ENCODE measurements around the gene ADARB2.
"Not testable (repeated sequence)": the region's sequence is repeated elsewhere in the genome, so short reads cannot be mapped to it uniquely, and the experiment has no call there.

Gene ADARB2

DNA sequence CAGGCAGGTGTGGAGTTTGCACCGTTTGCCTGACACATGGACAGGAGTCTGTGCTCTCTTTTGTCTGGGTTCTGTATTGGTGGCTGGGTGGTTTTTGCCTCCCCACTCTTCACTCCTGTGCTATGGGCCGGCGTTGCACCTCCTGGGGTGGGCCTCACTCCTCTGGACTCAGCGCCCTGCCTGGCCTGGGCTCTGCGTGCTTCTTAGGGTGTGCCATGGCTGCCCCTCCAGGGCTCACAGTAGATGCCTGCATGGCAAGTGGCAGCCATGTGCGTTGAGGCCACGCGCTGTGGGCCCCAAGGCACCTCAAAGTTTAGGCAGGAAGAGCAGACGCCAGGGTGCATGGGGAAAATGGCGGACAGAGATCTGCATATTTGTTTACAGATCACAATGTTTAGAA is 319.8 kb downstream of the ADARB2 start:
- no peak overlapping the region for H3K4me3 ChIP-seq (ENCODE audit: low read depth, low read length)
- TF ChIP-seq, protein P1, sequence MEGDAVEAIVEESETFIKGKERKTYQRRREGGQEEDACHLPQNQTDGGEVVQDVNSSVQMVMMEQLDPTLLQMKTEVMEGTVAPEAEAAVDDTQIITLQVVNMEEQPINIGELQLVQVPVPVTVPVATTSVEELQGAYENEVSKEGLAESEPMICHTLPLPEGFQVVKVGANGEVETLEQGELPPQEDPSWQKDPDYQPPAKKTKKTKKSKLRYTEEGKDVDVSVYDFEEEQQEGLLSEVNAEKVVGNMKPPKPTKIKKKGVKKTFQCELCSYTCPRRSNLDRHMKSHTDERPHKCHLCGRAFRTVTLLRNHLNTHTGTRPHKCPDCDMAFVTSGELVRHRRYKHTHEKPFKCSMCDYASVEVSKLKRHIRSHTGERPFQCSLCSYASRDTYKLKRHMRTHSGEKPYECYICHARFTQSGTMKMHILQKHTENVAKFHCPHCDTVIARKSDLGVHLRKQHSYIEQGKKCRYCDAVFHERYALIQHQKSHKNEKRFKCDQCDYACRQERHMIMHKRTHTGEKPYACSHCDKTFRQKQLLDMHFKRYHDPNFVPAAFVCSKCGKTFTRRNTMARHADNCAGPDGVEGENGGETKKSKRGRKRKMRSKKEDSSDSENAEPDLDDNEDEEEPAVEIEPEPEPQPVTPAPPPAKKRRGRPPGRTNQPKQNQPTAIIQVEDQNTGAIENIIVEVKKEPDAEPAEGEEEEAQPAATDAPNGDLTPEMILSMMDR (IDR thresholded peaks at IDR 0.05; ENCODE audit: borderline replicate concordance, insufficient read depth, low read depth, low read length) = no peak

DNA sequence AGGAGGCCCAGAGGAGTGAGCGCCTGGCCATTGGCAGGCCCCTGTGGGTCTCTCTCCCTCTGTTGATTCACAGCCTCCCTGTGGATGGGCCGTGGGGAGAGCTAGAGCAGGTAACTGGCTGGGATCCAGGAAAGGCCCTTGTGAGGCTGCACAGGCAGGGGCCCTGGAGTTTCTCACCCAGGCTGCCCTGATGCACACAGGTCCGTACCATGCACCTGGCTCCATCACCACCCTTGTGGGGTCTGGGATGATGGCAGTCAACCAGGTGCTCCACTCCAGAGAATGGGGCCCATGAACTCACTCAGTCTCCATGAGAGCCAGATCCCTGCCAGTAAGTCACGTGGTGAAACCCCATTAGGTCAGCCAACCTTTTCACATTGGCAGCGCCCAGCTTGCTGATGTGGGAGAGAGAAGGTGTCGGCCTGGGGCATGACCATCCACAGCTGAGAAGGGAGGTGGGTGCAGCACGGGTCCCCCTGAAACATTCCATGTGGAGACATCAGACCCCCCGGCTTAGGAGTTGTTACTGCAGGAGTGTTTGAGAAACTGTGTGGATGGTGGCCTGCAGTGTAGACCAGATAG is 320.8 kb downstream of the ADARB2 start:
- TF ChIP-seq, protein P1 (IDR thresholded peaks at IDR 0.05; ENCODE audit: borderline replicate concordance, insufficient read depth, low read depth, low read length) = no peak
- no peak overlapping the region for H3K4me3 ChIP-seq (ENCODE audit: low read depth, low read length)

DNA sequence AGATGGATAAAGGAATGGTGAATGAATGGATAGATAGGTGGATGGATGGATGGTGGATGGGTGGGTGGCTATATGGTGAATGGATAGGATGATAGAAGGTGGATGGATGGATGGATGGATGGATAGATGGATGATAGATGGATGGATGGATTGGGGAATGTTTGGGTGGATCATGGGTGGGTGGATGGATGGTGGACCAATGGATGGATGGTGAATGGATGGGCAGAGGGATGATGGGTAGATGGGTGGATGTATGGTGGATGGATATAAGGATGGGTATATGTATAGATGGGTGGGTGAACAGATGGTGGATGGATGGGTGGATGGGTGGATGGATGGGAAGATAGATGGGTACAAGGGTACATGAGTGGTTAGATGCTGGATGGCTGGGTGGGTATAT is 322.4 kb downstream of the ADARB2 start:
- H3K4me3 ChIP-seq (ENCODE audit: low read depth, low read length) = no peak overlapping the region
- TF ChIP-seq, protein P1 (IDR thresholded peaks at IDR 0.05; ENCODE audit: borderline replicate concordance, insufficient read depth, low read depth, low read length) = no peak

DNA sequence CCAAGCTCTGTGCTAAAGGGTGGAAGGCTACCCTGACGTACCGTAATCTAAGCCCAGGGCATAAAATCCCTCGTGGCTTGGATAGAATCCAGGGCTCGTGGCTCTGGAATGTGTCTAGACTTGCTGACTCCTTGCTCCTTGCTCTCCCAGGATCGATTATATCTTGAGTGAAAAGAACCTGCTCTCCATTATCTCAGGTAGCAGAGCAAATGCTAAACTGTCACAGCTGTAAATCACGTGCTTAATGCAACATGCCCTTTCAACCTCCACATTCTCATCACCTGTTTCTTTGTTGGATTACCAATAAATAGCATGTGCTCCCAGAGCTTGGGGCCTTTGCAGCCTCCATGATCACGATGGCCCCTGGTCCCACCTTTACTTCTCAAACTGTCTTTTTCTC is 323.0 kb downstream of the ADARB2 start:
- H3K4me3 ChIP-seq (ENCODE audit: low read depth, low read length) = not testable (repeated sequence)

DNA sequence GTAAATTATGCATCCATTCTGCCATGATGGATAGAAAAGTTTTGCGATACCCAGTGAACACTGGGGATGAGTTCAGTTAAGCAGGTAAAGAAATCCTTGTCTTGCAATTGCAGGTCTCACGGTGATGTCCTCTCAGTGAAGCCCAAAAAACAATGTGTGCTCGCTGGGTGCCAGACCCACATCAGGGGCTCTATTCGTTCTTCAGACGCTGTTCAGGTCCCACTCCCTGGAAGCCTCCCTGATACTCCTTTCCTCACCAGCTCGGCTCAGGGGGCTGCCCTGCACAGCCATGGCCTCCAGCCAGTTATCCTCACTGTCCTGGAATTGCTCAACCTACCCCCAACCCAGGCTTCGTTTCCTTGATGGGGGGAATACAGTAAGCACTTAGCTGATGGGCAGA is 323.5 kb downstream of the ADARB2 start:
- H3K4me3 ChIP-seq (ENCODE audit: low read depth, low read length) = no peak overlapping the region
- TF ChIP-seq, protein P1 (IDR thresholded peaks at IDR 0.05; ENCODE audit: borderline replicate concordance, insufficient read depth, low read depth, low read length) = no peak

DNA sequence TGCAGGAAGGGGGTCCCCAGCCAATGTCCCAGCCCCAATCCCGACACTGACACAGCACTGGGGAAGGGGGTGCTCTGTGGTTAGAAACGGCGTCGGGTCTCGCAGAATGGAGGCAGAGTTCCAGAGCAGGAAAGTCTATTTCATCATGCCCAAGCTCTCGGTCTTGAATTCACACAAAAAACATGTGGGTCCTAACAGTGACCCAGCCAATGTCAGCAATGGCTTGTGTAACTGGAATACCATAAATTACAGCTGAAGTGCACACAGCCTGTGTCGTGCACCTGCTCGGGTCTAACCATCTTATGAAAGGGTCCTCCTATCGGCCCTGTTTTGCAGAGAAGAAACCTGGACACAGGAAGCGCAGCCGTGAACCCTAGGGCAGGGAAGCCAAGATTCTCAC is 324.1 kb downstream of the ADARB2 start:
- no peak overlapping the region for H3K4me3 ChIP-seq (ENCODE audit: low read depth, low read length)
- TF ChIP-seq, protein P1 (IDR thresholded peaks at IDR 0.05; ENCODE audit: borderline replicate concordance, insufficient read depth, low read depth, low read length) = no peak

DNA sequence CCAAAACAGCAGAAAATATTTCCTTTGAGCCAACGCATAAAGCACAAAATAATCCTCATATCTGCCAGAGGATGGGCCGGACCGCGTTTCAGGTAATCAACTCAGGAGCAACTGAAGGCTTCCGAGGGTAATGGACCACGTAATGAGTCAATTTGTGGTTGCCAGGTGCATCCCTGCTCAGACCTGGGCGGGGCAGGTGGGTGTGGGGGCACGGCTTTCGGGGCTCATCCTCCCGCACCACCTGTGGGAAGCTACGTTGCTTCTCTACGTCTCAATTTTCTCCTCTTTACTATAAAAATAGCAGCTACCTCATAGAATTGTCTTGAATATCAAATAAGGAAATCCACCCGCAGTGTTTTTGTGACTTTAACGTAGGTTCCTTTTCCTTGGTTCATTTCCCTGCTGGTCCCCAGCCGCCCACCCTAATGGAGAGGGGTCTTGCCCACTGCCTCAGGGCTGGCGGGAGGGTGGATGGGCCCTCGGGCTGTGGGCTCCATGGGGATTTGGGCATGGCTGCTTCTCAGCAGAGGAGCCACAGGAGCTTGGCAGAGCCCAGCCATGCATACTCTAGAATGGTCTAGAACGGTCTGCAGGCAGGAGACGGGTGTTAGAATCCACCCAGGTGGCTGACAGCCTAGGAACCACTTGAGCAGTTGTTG is 324.7 kb downstream of the ADARB2 start:
- TF ChIP-seq, protein P1 (IDR thresholded peaks at IDR 0.05; ENCODE audit: borderline replicate concordance, insufficient read depth, low read depth, low read length) = no peak
- no peak overlapping the region for H3K4me3 ChIP-seq (ENCODE audit: low read depth, low read length)

Data from GM12875 (cell line).